Astrocyte of the hippocampus (primary cell): Measurements from ENCODE around the gene MOCOS.
"Not testable (repeated sequence)": the region's sequence is repeated elsewhere in the genome, so short reads cannot be mapped to it uniquely, and the experiment has no call there.

Experiments
- DNase-seq: peaks from one replicate; pipeline ENCODE4 v3.0.0; 2011; ENCODE audit warnings: low read depth, low spot score

MOCOS gene

DNA sequence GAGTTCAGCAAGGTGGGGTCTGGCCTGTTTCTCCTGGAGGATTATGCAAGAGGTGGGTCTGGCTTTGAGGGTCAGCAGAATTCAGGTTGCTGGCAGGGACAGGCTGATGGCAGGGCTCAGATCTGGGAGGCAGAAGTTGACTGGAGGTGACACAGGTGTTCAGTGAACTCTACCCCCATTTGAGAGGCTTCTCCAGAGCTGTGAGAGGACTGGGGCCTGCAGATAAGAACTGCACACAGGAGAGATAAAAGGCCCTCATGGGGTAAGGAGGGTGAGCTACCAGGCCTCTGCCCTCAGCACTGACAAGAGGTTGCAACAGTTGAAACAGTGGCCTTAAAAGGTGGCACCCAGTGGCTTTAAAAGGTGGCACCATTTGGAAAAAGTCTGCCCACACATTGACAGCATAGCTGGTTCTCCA, 13.1 kb downstream of the MOCOS start:
- DNase-seq: no peak

DNA sequence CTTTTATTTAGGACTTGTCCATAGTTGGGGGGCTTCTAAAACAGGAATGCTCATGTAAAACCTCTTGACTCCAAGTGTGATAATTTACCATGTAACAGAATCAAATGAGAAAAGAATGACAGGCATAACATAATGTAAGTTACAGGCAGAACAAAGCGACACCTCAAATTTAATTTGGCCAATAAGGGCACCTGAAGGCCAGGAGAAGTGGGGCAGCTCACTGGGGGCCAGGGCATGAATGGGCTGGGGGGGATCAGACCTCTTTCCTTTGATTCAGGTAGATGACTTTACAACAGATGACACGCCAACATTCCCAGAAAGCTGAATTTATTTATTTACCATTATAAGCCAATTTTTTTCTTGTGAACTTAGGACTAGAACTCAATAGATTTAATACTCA, 14.5 kb downstream of the MOCOS start:
- no peak for DNase-seq

DNA sequence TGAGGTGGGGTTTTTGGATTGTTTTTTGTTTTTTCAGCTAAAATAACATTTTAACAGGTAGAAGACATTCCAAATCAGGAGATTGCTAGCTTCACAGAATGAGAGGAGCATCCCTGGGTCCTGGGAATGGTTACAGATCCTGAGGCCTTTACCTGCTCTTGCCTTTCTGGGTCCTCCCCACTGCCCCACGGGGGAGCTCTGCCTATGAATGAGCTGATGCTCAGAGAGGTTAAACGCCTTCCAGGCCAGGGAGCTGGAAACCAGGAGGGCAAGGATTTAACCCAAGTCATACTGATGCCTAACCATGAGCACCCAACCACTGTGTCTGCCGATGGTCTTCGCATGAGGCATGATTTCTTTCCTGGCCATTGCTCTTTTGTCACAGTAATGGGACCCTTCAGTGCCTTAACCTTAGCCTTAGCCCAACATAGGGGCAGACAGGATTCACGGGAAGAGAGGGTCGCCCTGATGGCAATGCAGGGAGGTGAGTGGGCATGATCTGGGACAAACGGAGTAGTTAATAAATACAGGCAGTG, 16.1 kb downstream of the MOCOS start:
- DNase-seq: no peak

DNA sequence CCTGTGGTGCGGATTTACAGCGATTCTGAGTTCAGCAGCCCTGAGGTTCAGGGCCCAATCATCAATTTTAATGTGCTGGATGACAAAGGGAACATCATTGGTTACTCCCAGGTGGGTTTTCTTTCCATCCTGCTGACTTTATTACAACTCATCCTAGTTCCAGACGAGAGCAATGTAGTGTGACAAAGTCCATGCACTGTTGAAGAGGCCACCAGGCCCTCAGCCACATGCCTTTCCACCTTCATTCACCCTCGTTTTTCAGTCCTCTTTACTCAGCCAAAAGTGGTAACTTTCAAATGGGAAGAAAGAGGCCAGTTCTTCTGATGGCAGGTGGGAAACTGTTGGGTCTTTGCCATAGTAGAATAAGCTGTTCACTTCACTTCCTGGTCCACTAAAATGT, 17.9 kb downstream of the MOCOS start:
- DNase-seq: no peak

DNA sequence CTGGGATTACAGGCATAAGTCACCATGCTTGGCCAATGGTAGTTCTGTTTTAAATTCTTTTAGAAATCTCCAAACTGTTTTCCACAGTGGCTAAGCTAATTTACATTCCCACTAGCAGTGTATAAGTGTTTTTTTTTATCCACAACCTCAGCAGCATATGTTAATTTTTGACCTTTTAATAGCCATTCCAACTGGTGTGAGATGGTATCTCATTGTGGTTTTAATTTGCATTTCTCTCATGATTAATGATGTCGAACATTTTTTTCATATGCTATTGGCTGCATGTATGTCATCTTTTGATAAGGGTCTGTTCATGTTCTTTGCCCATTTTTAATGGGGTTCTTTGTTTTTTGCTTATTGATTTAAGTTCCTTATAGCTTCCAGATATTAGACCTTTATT, 20.0 kb downstream of the MOCOS start:
- no peak for DNase-seq

DNA sequence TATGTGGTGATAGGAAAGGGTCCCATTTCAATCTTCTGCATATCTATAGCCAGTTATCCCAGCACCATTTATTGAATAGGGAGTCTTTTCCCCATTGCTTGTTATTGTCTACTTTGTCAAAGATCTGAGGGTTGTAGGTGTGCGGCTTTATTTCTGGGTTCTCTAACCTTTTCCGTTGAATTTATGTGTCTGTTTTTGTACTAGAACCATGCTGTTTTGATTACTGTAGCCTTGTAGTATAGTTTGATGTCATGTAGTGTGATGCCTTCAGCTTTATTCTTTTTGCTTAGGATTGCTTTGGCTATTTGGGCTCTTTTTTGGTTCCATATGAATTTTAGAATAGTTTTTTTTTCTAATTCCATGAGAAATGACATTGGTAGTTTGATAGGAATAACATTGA, 20.7 kb downstream of the MOCOS start:
- DNase-seq: not testable (repeated sequence)

DNA sequence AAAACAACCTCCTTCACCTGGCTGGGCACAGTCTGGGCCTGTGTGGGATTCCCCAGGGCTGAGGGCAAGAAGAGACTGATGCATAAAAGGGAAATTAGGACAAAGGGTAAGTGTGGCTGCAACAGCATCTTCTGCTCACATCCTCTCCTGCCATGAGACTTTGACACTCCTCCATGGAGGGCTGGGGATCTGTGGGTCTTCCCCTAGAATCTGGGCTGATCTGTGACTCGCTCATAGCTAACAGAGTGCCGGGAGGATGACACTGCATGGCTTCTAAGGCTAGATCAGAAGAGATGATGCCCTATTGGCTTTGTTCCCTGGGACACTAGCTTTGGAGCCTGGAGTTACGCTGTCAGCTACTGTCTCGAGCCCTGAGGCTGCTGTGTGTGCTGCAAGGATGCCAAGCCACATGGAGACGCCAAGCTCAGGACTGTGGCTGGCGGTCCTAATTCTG, 24.3 kb downstream of the MOCOS start:
- DNase-seq: peak; percentile 11

DNA sequence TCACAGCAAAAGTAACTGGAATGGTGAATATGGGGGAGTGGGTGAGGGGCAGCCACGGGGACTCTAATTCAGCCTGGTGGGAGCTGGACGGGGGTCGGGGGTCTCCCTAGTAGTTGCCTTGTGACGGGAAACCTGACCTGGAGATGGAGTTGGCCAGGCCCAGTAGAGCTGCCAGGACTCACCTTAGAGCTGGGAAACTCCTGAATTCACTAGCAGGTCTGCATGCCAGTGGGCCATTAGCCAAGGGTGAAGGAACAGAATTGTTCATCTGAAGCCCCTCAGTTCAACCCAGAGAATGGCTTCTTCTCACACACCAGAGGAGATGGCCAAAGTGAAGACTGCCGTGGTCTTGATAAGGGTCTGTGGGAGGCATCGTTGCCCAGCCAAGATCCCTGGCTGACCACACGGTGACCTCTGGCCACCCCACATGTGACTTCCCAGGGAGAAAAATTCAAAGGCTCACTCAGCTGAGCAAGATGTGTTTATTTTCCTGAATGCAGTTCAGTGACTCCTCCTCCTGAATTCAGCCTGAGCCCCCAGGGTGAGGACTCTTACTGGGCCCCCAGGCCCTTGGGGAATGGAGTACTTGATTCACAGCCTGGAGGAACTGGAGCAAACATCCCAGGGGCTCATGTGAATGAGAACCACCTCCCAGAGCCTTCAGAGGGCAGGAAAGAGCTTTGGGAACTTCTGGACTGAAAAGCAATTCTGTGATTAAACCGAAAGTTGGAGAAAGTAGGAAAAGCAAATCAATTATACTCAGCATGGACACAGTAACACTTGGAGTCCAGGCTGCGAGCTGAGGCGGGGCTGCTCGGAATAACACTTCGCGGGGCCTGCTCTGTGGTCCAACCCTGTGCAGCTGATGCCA, 25.2 kb downstream of the MOCOS start:
- DNase-seq: peak; percentile 44

DNA sequence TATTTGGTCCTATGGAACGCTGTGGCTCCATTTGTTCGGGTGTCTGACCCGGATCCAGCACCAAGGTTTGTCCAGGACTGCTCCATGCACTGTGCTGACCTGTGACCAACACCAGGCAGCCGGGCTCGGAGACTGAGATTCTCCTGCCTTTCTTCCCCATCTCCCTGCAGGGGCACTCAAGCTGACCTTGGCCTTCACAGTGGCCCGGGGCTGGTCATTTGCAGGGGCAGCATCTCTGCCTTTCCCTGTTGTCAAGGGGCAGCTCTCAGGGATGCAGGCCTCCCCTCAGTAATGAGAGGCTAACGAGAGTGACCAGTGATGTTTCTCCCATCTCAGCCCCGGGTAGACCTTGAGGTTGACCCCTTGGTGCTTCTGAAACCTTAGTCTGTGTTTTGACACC, 27.5 kb downstream of the MOCOS start:
- DNase-seq: no peak

DNA sequence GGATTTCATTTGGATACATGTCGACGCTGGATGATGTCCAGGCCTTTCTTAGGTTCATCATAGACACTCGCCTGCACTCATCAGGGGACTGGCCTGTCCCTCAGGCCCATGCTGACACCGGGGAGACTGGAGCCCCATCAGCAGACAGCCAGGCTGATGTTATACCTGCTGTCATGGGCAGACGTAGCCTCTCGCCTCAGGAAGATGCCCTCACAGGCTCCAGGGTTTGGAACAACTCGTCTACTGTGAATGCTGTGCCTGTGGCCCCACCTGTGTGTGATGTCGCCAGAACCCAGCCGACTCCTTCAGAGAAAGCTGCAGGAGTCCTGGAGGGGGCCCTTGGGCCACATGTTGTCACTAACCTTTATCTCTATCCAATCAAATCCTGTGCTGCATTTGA, 28.3 kb downstream of the MOCOS start:
- no peak for DNase-seq

DNA sequence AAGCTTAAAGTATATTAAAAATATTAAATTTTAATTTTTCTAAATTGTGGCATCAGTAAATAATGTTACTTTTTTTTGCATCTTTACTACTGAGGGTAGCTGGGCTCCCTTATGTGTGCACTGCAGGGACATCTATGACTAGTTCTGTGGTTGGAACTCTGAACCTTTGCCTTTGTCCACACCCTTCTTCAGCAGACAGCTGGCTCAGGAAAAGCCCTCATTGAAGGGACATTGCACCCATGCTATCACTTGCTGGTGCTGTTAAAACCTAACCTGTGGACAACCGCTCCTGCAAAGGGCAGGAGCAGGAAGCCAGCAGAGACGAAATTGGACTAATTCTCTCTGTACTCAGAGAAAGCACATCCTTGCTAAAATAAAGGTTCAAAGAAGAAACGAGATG, 30.1 kb downstream of the MOCOS start:
- DNase-seq: no peak

DNA sequence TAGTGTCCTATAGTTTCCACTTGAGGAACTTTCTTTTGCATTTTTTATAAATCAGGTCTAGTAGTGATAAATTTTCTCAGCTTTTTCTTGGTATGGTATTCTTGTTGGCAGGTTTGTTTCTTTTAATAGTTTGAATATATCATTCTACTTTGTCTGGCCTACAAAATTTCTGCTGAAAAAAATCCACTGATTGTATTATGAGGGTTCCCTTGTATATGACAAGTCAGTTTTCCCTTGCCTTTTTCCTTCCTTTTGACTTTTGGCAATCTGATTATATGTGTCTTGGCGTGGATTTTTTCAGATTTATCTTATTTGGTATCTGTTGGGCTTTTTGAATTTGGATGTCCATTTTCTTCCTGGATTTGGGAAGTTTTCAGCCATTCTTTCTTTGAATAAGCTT, 41.9 kb downstream of the MOCOS start:
- no peak for DNase-seq

DNA sequence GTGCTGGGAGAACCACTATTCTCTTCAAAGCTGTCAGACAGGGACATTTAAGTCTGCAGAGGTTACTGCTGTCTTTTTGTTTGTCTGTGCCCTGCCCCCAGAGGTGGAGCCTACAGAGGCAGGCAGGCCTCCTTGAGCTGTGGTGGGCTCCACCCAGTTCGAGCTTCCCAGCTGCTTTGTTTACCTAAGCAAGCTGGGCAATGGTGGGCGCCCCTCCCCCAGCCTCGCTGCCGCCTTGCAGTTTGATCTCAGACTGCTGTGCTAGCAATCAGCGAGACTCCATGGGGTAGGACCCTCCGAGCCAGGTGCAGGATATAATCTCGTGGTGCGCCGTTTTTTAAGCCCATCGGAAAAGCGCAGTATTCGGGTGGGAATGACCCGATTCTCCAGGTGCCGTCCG, 53.2 kb downstream of the MOCOS start:
- DNase-seq: not testable (repeated sequence)

DNA sequence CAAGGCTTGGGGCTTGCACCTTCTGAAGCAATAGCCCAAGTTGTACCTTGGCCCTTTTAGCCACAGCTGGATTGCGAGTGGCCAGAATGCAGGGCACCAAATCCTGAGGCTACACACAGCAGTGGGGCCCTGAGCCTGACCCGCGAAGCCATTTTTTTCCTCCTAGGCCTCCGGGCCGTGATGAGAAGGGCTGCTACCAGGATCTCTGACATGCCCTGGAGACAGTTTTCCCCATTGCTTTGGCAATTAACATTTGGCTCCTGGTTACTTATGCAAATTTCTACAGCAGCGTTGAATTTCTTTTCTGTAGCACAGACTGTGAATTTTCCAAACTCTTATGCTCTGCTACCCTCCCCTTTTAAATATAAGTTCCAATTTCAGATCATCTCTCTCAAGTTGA, 54.5 kb downstream of the MOCOS start:
- DNase-seq: no peak

DNA sequence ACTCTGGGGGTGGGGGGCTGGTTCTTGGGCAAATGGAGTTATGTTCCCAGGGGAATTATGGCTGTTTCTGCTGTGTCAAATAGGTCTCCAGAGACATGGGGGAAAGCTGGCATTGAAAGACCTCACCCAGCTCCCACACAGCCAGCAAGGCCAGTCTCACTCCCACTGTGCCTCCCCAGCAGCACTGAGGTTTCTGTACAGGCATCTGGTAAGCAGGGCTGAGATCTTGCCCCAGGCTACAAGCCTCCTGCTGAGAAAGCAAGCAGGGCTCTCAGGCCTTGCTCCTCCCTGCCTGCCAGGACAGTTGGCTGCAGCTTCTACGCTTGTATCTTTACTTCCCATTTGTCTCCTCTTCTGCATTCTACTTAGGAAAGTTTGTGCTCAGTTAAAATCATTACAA, 59.7 kb downstream of the MOCOS start:
- DNase-seq: no peak

DNA sequence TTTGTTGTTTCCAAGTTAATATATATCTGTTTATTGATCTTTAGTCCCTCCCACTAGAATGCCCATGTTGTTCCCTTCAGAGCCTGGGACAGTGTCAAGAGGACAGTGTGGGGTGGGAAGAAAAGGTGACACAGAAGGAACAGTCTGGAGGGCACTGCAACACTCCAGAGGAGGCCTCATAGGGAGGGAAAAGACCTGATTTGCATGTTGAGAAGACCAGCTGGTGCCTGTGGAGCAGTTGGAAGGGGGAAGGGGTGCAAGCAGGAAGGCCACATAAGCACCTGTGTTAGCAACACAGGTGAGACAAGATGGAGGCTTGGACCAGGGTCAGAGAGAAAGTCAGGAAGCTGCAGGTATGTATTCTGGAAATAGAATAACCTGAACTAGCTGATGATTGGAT, 62.1 kb downstream of the MOCOS start:
- no peak for DNase-seq

DNA sequence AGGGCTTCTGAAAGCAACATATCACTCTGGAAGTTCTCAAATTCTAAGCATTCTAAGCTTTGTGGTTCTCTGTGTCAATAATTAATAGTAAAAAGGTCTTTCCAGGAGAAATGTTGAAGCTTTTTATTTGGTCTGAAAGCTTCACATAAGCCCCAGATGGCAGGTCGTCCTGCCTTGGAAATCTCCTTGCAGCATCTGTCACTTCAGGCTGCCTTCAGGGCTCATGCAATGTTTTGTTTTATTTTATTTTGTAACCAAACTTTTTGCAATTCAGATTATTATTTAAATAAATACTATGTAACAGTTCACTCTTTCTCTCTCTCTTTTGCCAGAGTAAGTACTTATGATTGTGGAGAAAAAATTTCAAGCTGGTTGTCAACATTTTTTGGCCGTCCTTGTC, 63.5 kb downstream of the MOCOS start:
- DNase-seq: no peak

DNA sequence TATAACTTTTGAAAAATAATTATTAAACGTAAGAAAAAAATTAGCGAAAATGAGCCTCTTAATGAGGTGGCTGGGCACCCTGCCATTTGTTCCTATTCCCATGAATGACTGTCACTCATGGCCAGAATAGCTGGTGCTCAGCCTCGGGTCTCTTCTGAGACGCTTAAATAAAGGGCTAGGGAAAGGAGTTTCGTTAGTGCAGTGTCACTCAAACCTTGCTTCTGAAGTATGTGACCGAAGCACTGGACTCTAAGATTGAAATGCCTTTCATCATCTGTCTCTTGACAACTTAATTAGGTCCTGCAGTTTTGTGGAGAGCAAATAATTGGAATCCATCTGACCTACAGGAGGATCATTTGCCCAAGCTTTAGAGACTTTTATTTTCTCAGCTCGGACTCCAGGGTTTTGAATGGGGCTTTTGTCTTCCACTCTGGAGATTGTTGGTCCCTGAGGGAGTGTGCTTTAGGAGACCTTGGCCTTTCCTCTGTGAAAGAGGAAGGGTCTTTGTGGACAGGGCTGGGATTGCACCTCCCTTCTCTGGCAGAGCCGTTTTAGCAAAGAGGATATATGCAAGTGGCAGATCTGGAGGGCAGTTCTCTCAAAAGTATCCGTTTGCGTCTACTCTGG, 67.9 kb downstream of the MOCOS start:
- peak; percentile 39 for DNase-seq

DNA sequence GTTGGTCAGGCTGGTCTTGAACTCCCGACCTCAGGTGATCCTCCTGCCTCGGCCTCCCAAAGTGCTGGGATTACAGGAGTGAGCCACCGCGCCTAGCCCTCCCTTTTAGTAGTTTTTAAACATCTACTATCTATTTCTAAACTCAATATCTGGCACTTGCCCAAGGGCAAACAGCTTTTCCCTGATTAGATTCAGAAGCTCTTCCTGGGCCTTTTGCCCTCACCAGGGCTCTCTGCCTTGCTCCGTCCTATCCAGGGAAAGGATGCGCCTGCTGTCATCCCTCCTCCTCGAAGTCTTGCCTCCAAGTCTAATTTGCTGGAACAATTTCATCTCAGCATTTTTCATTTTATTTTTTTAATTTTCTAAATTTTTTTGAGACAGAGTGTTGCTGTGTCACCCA, 68.8 kb downstream of the MOCOS start:
- no peak for DNase-seq

DNA sequence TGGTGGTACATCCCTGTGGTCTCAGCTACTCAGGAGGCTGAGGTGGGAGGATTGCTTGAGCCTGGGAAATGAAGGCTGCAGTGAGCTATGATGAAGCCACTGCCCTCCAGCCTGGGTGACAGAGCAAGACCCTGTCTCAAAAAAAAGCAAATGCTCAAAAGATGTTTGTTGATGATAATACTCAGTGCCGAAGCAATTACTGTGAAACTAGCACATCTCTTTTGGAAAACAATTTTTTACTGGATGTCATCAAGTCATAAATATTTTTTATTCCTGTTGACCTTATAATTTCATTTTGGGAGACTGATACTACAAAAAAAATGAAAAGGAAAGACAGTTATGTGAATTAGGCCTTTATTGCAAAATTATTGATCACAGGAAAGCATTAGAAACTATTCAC, 75.7 kb downstream of the MOCOS start:
- no peak for DNase-seq

DNA sequence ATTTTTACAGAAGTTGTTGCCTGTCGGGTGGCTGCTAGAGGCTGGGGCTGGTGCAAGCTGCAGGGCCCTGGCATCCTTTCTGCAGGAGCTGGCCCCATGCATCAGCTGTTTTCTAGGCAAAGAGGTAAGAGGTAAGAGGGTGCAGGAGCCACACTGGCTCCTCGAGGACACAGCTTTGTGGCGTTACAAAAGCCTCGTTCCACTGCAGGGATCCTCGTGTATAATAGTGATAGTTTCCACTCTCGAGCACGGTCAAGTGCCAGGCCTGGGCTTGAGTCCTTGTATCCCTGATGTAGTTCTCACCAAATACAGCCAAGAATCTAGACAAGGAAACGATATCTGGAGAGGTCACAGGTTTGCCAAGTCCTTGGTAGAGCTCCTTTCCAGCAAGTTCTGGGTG, 77.0 kb downstream of the MOCOS start:
- DNase-seq: no peak

DNA sequence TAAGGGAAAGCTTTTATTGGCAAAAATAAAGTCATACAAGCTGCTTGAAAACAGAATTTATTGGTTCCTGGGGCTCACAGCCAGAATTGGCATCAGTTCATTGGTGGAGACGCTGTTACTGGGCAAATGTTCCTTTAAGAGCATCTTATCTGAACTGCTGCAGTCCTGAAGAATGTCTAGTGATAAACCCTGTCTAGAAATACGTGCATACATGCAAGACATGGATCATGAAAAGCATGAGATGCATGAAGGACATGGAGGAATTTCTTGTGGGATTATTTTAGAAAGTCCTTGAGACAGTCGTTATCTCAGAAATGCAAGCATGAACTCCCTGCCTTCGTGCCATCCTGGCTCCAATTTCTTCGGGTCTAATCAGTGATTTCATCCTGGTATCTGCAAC, 77.7 kb downstream of the MOCOS start:
- peak; percentile 57 for DNase-seq

DNA sequence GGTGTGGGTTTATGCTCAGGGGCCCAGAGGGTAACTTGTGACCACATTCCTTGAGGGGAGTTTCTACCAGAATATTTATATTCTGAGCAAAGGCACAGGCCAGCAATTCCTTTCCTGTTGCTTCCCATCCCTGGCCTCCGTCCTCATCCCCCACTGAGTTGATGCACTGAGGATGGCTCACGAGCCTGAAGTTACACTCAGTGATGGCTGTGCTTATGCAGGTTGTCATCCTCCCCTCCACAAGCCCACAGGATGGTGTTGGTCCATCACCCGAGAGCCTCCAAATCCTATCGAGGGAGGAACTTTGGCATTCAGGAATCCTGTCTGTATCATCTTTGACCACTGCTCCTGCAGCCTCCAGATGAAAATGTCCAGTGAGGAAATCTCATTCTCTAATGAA, 81.9 kb downstream of the MOCOS start:
- DNase-seq: no peak
